ENCODE data around the gene PALM. TPM values are rescaled to one million over a fixed set of nuclear protein-coding genes. Genes with fewer than 3 reads are reported as not detected.

PALM gene
- total and polyA plus RNA-seq, 9 of the 15 experiments (the other 6 are each of a cell fraction or from before 2014, with no cell fraction given), result 0.04 to 6.6 (median 1.7) TPM

DNA sequence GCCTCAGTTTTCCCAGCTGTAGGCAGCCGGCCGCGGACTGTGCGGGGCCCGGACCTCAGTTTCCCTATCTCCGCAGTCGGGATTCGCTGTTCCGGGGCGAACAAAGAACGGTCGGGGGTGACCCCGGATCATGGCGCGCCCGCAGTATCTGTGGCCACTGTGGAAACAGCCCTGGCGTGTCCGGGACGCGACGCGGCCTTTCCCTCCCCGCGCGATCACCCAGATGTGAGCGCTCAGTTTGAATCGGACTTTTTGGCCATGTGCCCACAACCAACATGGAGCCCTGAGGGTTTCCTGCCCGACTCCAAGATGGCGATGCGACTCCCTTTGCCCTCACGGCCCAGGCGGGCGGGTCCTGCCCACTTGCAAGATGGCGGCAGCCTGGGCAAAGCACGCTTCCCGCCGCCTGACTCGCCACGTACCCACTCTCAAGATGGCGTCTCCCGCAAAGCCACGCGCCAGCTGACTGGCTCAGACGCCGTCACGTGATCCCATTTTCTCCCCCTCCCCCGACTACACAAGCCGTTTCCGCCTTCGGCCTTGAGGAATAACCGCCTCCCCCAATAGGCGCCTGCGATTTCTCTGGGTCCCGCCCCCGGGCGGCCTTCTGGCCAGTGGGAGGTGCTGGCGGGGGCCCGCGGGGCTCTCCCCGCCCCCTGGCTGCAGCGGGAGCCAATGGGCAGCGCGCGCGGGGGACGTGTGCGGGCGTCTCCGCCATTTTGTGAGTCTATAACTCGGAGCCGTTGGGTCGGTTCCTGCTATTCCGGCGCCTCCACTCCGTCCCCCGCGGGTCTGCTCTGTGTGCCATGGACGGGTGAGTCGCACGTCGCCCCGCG is 88.2 kb downstream of the PALM start, which contains the start of gene PTBP1 (continued):
- no peak for TF ChIP-seq CHD7 (IDR thresholded peaks at IDR 0.05; ENCODE audit: low read depth, low read length)
- peak; percentile 91 for TF ChIP-seq GABPB1 (CRISPR knock-in tag; IDR thresholded peaks at IDR 0.05)
- peak; percentile 58 for TF ChIP-seq FIP1L1 (IDR thresholded peaks at IDR 0.05; ENCODE audit: low read depth, low read length, poor library complexity, severe bottlenecking)
- TF ChIP-seq JUND (IDR thresholded peaks at IDR 0.05; ENCODE audit: borderline replicate concordance, low read depth, low read length), result peak; percentile 58
- no peak; the same call in 2 of the 3 replicates for TF ChIP-seq JUND (tag; IDR thresholded peaks at IDR 0.05; ENCODE audit: borderline replicate concordance, low read depth, low read length)
- TF ChIP-seq RBM39 (optimal IDR thresholded peaks at IDR 0.05; ENCODE audit: low read depth, low read length), result no peak
- peak; percentile 35 for TF ChIP-seq CHD4 (IDR thresholded peaks at IDR 0.05; ENCODE audit: insufficient read depth, insufficient replicate concordance, low read depth, low read length, poor library complexity, severe bottlenecking)
- TF ChIP-seq, protein P1, sequence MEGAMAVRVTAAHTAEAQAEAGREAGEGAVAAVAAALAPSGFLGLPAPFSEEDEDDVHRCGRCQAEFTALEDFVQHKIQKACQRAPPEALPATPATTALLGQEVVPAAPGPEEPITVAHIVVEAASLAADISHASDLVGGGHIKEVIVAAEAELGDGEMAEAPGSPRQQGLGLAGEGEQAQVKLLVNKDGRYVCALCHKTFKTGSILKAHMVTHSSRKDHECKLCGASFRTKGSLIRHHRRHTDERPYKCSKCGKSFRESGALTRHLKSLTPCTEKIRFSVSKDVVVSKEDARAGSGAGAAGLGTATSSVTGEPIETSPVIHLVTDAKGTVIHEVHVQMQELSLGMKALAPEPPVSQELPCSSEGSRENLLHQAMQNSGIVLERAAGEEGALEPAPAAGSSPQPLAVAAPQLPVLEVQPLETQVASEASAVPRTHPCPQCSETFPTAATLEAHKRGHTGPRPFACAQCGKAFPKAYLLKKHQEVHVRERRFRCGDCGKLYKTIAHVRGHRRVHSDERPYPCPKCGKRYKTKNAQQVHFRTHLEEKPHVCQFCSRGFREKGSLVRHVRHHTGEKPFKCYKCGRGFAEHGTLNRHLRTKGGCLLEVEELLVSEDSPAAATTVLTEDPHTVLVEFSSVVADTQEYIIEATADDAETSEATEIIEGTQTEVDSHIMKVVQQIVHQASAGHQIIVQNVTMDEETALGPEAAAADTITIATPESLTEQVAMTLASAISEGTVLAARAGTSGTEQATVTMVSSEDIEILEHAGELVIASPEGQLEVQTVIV (CRISPR knock-in tag; IDR thresholded peaks at IDR 0.05; ENCODE audit: borderline replicate concordance), result no peak
- TF ChIP-seq ETV5 (CRISPR knock-in tag; IDR thresholded peaks at IDR 0.05; ENCODE audit: low read depth), result peak; percentile 55; the same call in 1 of the 2 replicates
- TF ChIP-seq CHD1 (IDR thresholded peaks at IDR 0.05; ENCODE audit: low read length), result no peak
- no peak for TF ChIP-seq SNRNP70 (optimal IDR thresholded peaks at IDR 0.05; ENCODE audit: low read depth, low read length)
- TF ChIP-seq PHB2 (IDR thresholded peaks at IDR 0.05; ENCODE audit: low read depth), result no peak
- no peak for TF ChIP-seq PTBP1 (IDR thresholded peaks at IDR 0.05; ENCODE audit: low read depth, low read length)

All from K562 (cell line).